Muscle of leg (tissue), 11 donors: ENCODE results near the gene CSMD2. TPM values are rescaled to one million over a fixed set of nuclear protein-coding genes. Genes with fewer than 3 reads are reported as not detected.
"Not testable (repeated sequence)": the region's sequence is repeated elsewhere in the genome, so short reads cannot be mapped to it uniquely, and the experiment has no call there.

ENCODE experiments used
- DNase-seq: peaks from one replicate; pipeline ENCODE4 v3.0.0; 2013
- H3K27ac ChIP-seq: one replicate; pipeline ENCODE4 v1.5.1; 2013; ENCODE audit warnings: mild to moderate bottlenecking, low read length, control low read depth
- H3K27me3 ChIP-seq: one replicate; pipeline ENCODE4 v1.6.1; 2013; ENCODE audit warnings: low read length; ENCODE audit not compliant: control insufficient read depth, insufficient read depth
- H3K36me3 ChIP-seq: one replicate; pipeline ENCODE4 v1.6.1; 2013; ENCODE audit warnings: low read length; ENCODE audit not compliant: control insufficient read depth, insufficient read depth
- H3K4me1 ChIP-seq: one replicate; pipeline ENCODE4 v1.6.1; 2013; ENCODE audit warnings: low read length; ENCODE audit not compliant: control insufficient read depth, insufficient read depth
- H3K4me3 ChIP-seq: one replicate; pipeline ENCODE4 v1.5.1; 2013; ENCODE audit warnings: low read length, control low read depth
- H3K9me3 ChIP-seq: replicated peaks from 2 replicates; pipeline ENCODE4 v1.6.1; 2013; ENCODE audit warnings: low read depth, low read length; ENCODE audit not compliant: control insufficient read depth
- WGBS: methylation state at CpG from one replicate; pipeline ENCODE4 v1.1.5; 2013; ENCODE audit warnings: missing lambda C conversion rate; ENCODE audit not compliant: insufficient coverage; 5-methylcytosine and 5-hydroxymethylcytosine counted together
- polyA plus RNA-seq, 8 donors: library from polyadenylated mRNA; unstranded; fragments of 120-200 nt; gene quantifications; one replicate each; pipeline versions ENCODE4 v1.2.1 to v1.2.3, GENCODE V29; 2013; ENCODE audit warnings: inconsistent platforms in 1 of 8, low replicate concordance in 1 of 8; ENCODE audit not compliant: insufficient read length in 8 of 8, insufficient read depth in 1 of 8
- total RNA-seq: library from RNA; stranded (reverse); fragments of 120-200 nt; gene quantifications from one replicate; pipeline ENCODE4 v1.2.4, GENCODE V29; 2013

CSMD2 gene
- total and polyA plus RNA-seq, 9 donors = 0.27 to 1.6 (median 0.52) TPM

- H3K27me3 ChIP-seq = no peaks in the 10 kb centered on the region
- WGBS = 100% methylated on average over 1 of the region's 4 CpGs
- no peaks in the 10 kb centered on the region for H3K9me3 ChIP-seq
- H3K27ac ChIP-seq = no peak overlapping the region
- DNase-seq = no peak
- no peaks in the 10 kb centered on the region for H3K36me3 ChIP-seq
- H3K4me3 ChIP-seq = no peak overlapping the region
- no peaks in the 10 kb centered on the region for H3K4me1 ChIP-seq
Measured at GRCh38 chr1:33527934-33528333, 637.1 kb downstream of the CSMD2 start.

GRCh38 chr1:33524586-33524985 lies 640.4 kb downstream of the CSMD2 start:
- H3K4me3 ChIP-seq = no peak overlapping the region
- 93% methylated on average over 3 of the region's 3 CpGs for WGBS
- DNase-seq = no peak

GRCh38 chr1:33519240-33519884 lies 645.7 kb downstream of the CSMD2 start:
- Histone ChIP-seq H3K9me3 (no peaks in the 10 kb centered on the region), H3K4me3 (no peak overlapping the region), H3K27me3 (peaks cover 6% of the 10 kb centered on the region), H3K4me1 (no peaks in the 10 kb centered on the region), H3K27ac (no peak overlapping the region), H3K36me3 (no peaks in the 10 kb centered on the region)
- no peak for DNase-seq
- 91% methylated on average over 24 of the region's 27 CpGs for WGBS

More at GRCh38 chr1:33524586-33524985, 640.4 kb downstream of the CSMD2 start:
- Histone ChIP-seq H3K9me3 (no peaks in the 10 kb centered on the region), H3K4me1 (no peaks in the 10 kb centered on the region), H3K27me3 (peaks cover 2% of the 10 kb centered on the region), H3K27ac (no peak overlapping the region), H3K36me3 (no peaks in the 10 kb centered on the region)

- DNase-seq = no peak
- WGBS = 38% methylated on average over 10 of the region's 12 CpGs
- no peak overlapping the region for H3K4me3 ChIP-seq
Measured at GRCh38 chr1:33517596-33518250, 647.3 kb downstream of the CSMD2 start.

GRCh38 chr1:33516891-33517567 lies 648.0 kb downstream of the CSMD2 start:
- peaks cover 4% of the 10 kb centered on the region for H3K27me3 ChIP-seq
- no peak overlapping the region for H3K4me3 ChIP-seq
- no peaks in the 10 kb centered on the region for H3K4me1 ChIP-seq
- no peak overlapping the region for H3K27ac ChIP-seq
- WGBS = no CpG with 5 or more reads among the region's 8 CpGs
- H3K9me3 ChIP-seq = no peaks in the 10 kb centered on the region
- no peaks in the 10 kb centered on the region for H3K36me3 ChIP-seq
- DNase-seq = no peak

More at GRCh38 chr1:33517596-33518250, 647.3 kb downstream of the CSMD2 start:
- Histone ChIP-seq H3K4me1 (no peaks in the 10 kb centered on the region), H3K36me3 (no peaks in the 10 kb centered on the region), H3K9me3 (no peaks in the 10 kb centered on the region), H3K27ac (no peak overlapping the region), H3K27me3 (peaks cover 6% of the 10 kb centered on the region)

- no peaks in the 10 kb centered on the region for H3K9me3 ChIP-seq
- no peak overlapping the region for H3K4me3 ChIP-seq
- 74% methylated on average over 4 of the region's 9 CpGs for WGBS
- no peaks in the 10 kb centered on the region for H3K36me3 ChIP-seq
- H3K4me1 ChIP-seq = no peaks in the 10 kb centered on the region
- peaks cover 4% of the 10 kb centered on the region for H3K27me3 ChIP-seq
- no peak overlapping the region for H3K27ac ChIP-seq
- DNase-seq = no peak
Measured at GRCh38 chr1:33516428-33516827, 648.6 kb downstream of the CSMD2 start.

GRCh38 chr1:33515607-33516006 lies 649.4 kb downstream of the CSMD2 start:
- H3K27ac ChIP-seq = no peak overlapping the region
- no peaks in the 10 kb centered on the region for H3K36me3 ChIP-seq
- H3K9me3 ChIP-seq = no peaks in the 10 kb centered on the region
- no peak overlapping the region for H3K4me3 ChIP-seq
- 33% methylated on average over 1 of the region's 2 CpGs for WGBS
- H3K27me3 ChIP-seq = peaks cover 4% of the 10 kb centered on the region
- no peak for DNase-seq
- no peaks in the 10 kb centered on the region for H3K4me1 ChIP-seq

GRCh38 chr1:33515112-33515511 lies 649.9 kb downstream of the CSMD2 start:
- Histone ChIP-seq H3K27ac (no peak overlapping the region), H3K4me1 (no peaks in the 10 kb centered on the region), H3K36me3 (no peaks in the 10 kb centered on the region), H3K9me3 (no peaks in the 10 kb centered on the region), H3K4me3 (no peak overlapping the region), H3K27me3 (peaks cover 4% of the 10 kb centered on the region)
- DNase-seq = no peak
- 79% methylated on average over 7 of the region's 8 CpGs for WGBS

- Histone ChIP-seq H3K27me3 (peaks cover 2% of the 10 kb centered on the region), H3K4me1 (no peaks in the 10 kb centered on the region), H3K9me3 (no peaks in the 10 kb centered on the region), H3K36me3 (no peaks in the 10 kb centered on the region), H3K4me3 (no peak overlapping the region), H3K27ac (no peak overlapping the region)
- WGBS = 91% methylated on average over 5 of the region's 6 CpGs
- DNase-seq = no peak
Measured at GRCh38 chr1:33512226-33513011, 652.6 kb downstream of the CSMD2 start.

- 94% methylated on average over 6 of the region's 24 CpGs for WGBS
Measured at GRCh38 chr1:33509276-33509675, 655.8 kb downstream of the CSMD2 start.

More at GRCh38 chr1:33509276-33509675, 655.8 kb downstream of the CSMD2 start:
- DNase-seq, H3K27ac ChIP-seq, H3K27me3 ChIP-seq, H3K4me1 ChIP-seq, H3K4me3 ChIP-seq, H3K9me3 ChIP-seq, H3K36me3 ChIP-seq: not testable (repeated sequence)
